ENCODE results near the gene EPHB3.

The EPHB3 gene

GRCh38 chr3:184561061-184561912 is at the start of gene EPHB3:
Gene EPHB3 (plus strand): TSS chr3:184561785. CDS start chr3:184562236, 451 bp downstream.
- DNase-seq = peak; percentile 98

- DNase-seq = no peak
Measured at GRCh38 chr3:184512621-184513020, 49.0 kb upstream of the EPHB3 start.

GRCh38 chr3:184513276-184514170 is 48.1 kb upstream of the EPHB3 start:
- peak; percentile 68 for DNase-seq

GRCh38 chr3:184514171-184514490 is 47.5 kb upstream of the EPHB3 start:
- DNase-seq = peak; percentile 28

- DNase-seq = peak; percentile 74
Measured at GRCh38 chr3:184523825-184524615, 37.6 kb upstream of the EPHB3 start.

GRCh38 chr3:184524981-184525336 is 36.6 kb upstream of the EPHB3 start:
- no peak for DNase-seq

GRCh38 chr3:184525337-184526087 is 36.1 kb upstream of the EPHB3 start:
- no peak for DNase-seq

- DNase-seq = no peak
Measured at GRCh38 chr3:184526088-184526433, 35.5 kb upstream of the EPHB3 start.

- DNase-seq = peak; percentile 18
Measured at GRCh38 chr3:184531626-184532280, 29.8 kb upstream of the EPHB3 start.

GRCh38 chr3:184532940-184533732 is 28.4 kb upstream of the EPHB3 start:
- DNase-seq = no peak

GRCh38 chr3:184537885-184538665 is 23.5 kb upstream of the EPHB3 start:
- no peak for DNase-seq

GRCh38 chr3:184538666-184539431 is 22.7 kb upstream of the EPHB3 start:
- no peak for DNase-seq

GRCh38 chr3:184539801-184540435 is 21.7 kb upstream of the EPHB3 start:
- DNase-seq = no peak

- DNase-seq = no peak
Measured at GRCh38 chr3:184540777-184541681, 20.6 kb upstream of the EPHB3 start.

GRCh38 chr3:184541886-184542562 is 19.6 kb upstream of the EPHB3 start:
- DNase-seq = no peak

GRCh38 chr3:184542577-184542976 is 19.0 kb upstream of the EPHB3 start:
- DNase-seq = no peak

- no peak for DNase-seq
Measured at GRCh38 chr3:184543256-184543655, 18.3 kb upstream of the EPHB3 start.

Measured in MV-4-11 (cell line).